GM23338 (cell line): ENCODE measurements around the gene GNAZ. TPM values are rescaled to one million over a fixed set of nuclear protein-coding genes. Genes with fewer than 3 reads are reported as not detected.

Experiments used
- ATAC-seq: fragments of 200-7000 bp; cut with Tn5 transposase; 3 replicates; pipeline ENCODE4 v1.9.1; 2020
- DNase-seq: peaks from one replicate; pipeline ENCODE4 v3.0.0-alpha.2; 2015; ENCODE audit warnings: low spot score
- H2AFZ ChIP-seq: fragments of 200-600 bp; sonication (generic); 2 replicates; pipeline ENCODE4 v1.8.0; 2016; ENCODE audit warnings: antibody characterized with exemption, mild to moderate bottlenecking, moderate library complexity
- H3F3A ChIP-seq: fragments of 200-600 bp; sonication (generic); replicated peaks from 2 replicates; pipeline ENCODE4 v1.8.0; 2017; ENCODE audit warnings: antibody characterized with exemption, mixed run types, low read depth
- H3K27ac ChIP-seq: fragments of 200-600 bp; sonication (generic); 2 replicates; pipeline ENCODE4 v1.6.1; 2016; ENCODE audit warnings: low read depth
- H3K27me3 ChIP-seq: fragments of 200-600 bp; sonication (generic); 2 replicates; pipeline ENCODE4 v1.8.0; 2016; ENCODE audit warnings: mild to moderate bottlenecking, mixed run types, moderate library complexity; ENCODE audit not compliant: insufficient read depth
- H3K36me3 ChIP-seq: fragments of 200-600 bp; sonication (generic); 2 replicates; pipeline ENCODE4 v1.8.0; 2016; ENCODE audit warnings: mild to moderate bottlenecking; ENCODE audit not compliant: insufficient read depth
- H3K4me1 ChIP-seq: fragments of 200-600 bp; sonication (generic); 2 replicates; pipeline ENCODE4 v1.8.0; 2016; ENCODE audit warnings: mild to moderate bottlenecking, moderate library complexity; ENCODE audit not compliant: insufficient read depth
- H3K4me2 ChIP-seq: fragments of 200-600 bp; sonication (generic); 2 replicates; pipeline ENCODE4 v1.7.1; 2017; ENCODE audit warnings: mixed run types
- H3K4me3 ChIP-seq: fragments of 200-600 bp; sonication (generic); 2 replicates; pipeline ENCODE4 v1.6.1; 2016; ENCODE audit warnings: mixed run types
- H3K79me2 ChIP-seq: fragments of 200-600 bp; sonication (generic); replicated peaks from 2 replicates; pipeline ENCODE4 v1.8.0; 2017; ENCODE audit warnings: mild to moderate bottlenecking; ENCODE audit not compliant: insufficient read depth
- H3K9me2 ChIP-seq: fragments of 200-600 bp; sonication (generic); 2 replicates; pipeline ENCODE4 v1.8.0; 2017; ENCODE audit not compliant: insufficient read depth
- H4K20me1 ChIP-seq: fragments of 200-600 bp; sonication (generic); replicated peaks from 2 replicates; pipeline ENCODE4 v1.8.0; 2017; ENCODE audit warnings: mild to moderate bottlenecking; ENCODE audit not compliant: insufficient read depth
- H3K27ac Mint-ChIP-seq: 2 replicates; pipeline ENCODE4 v1.8.0; 2020; ENCODE audit warnings: inconsistent platforms, mild to moderate bottlenecking, moderate library complexity, mixed read lengths
- H3K27me3 Mint-ChIP-seq: 3 replicates; pipeline ENCODE4 v1.8.0; 2022; ENCODE audit warnings: low read depth, mild to moderate bottlenecking, moderate library complexity, mixed read lengths, inconsistent platforms; ENCODE audit not compliant: insufficient read depth, poor library complexity
- H3K36me3 Mint-ChIP-seq: 3 replicates; pipeline ENCODE4 v1.8.0; 2021; ENCODE audit warnings: low read depth, mild to moderate bottlenecking, inconsistent platforms, moderate library complexity, mixed read lengths
- H3K4me1 Mint-ChIP-seq: 3 replicates; pipeline ENCODE4 v1.8.0; 2020; ENCODE audit warnings: mild to moderate bottlenecking, inconsistent platforms, mixed read lengths
- H3K4me3 Mint-ChIP-seq: 3 replicates; pipeline ENCODE4 v1.8.0; 2021; ENCODE audit warnings: moderate library complexity, mild to moderate bottlenecking, inconsistent platforms, mixed read lengths
- H3K9me3 Mint-ChIP-seq: 3 replicates; pipeline ENCODE4 v1.8.0; 2020; ENCODE audit warnings: moderate library complexity, mild to moderate bottlenecking, inconsistent platforms, mixed read lengths
- CREB1 ChIP-seq: fragments of 250-450 bp; sonication (Bioruptor Pico); IDR thresholded peaks from 2 replicates; pipeline ENCODE4 v1.5.0; 2020; ENCODE audit warnings: low read depth, mild to moderate bottlenecking, moderate library complexity
- ETS1 ChIP-seq: IDR thresholded peaks from 2 replicates; pipeline ENCODE4 v1.6.1; 2016; ENCODE audit warnings: antibody characterized with exemption
- EZH2 ChIP-seq: fragments of 200-600 bp; sonication (generic); IDR thresholded peaks from one replicate; pipeline ENCODE4 v1.8.0; 2017; ENCODE audit warnings: antibody characterized with exemption, mild to moderate bottlenecking, low read depth; ENCODE audit not compliant: unreplicated experiment
- EZH2phosphoT487 ChIP-seq: fragments of 200-600 bp; sonication (generic); IDR thresholded peaks from one replicate; pipeline ENCODE4 v1.8.1; 2018; ENCODE audit warnings: antibody characterized with exemption; ENCODE audit not compliant: unreplicated experiment
- JUNB ChIP-seq: IDR thresholded peaks from one replicate; pipeline ENCODE4 v1.6.1; 2016; ENCODE audit warnings: antibody characterized with exemption; ENCODE audit not compliant: unreplicated experiment
- NANOG ChIP-seq: IDR thresholded peaks from 2 replicates; pipeline ENCODE4 v1.6.1; 2016; ENCODE audit warnings: antibody characterized with exemption, borderline replicate concordance
- POLR2AphosphoS5 ChIP-seq: IDR thresholded peaks from 2 replicates; pipeline ENCODE4 v1.6.1; 2016; ENCODE audit warnings: antibody characterized with exemption, low read depth
- REST ChIP-seq: IDR thresholded peaks from one replicate; pipeline ENCODE4 v1.6.1; 2018; ENCODE audit warnings: antibody characterized with exemption; ENCODE audit not compliant: unreplicated experiment
- STAT1 ChIP-seq: IDR thresholded peaks from one replicate; pipeline ENCODE4 v1.6.1; 2016; ENCODE audit warnings: antibody characterized with exemption; ENCODE audit not compliant: unreplicated experiment
- ZNF114 ChIP-seq: fragments of 250-450 bp; sonication (Bioruptor Pico); IDR thresholded peaks from 2 replicates; pipeline ENCODE4 v1.5.0; 2020; ENCODE audit warnings: mild to moderate bottlenecking, moderate library complexity
- ZNF331 ChIP-seq: fragments of 250-450 bp; sonication (Bioruptor Pico); IDR thresholded peaks from 2 replicates; pipeline ENCODE4 v1.5.0; 2020; ENCODE audit warnings: low read depth, mild to moderate bottlenecking, moderate library complexity
- ZNF462 ChIP-seq: fragments of 250-450 bp; sonication (Bioruptor Pico); IDR thresholded peaks from 2 replicates; pipeline ENCODE4 v1.5.0; 2020; ENCODE audit warnings: mild to moderate bottlenecking, moderate library complexity
- polyA plus RNA-seq: library from polyadenylated mRNA; unstranded; fragments of >200 nt; fragmentation: Nextera tagmentation; extraction: Ambion mirVana; gene quantifications from 2 replicates; pipeline ENCODE4 v1.2.1, GENCODE V29; 2016
- total RNA-seq: library from RNA; depleted of rRNA; stranded (reverse); fragments of >200 nt; shearing (Covaris generic); gene quantifications from 2 replicates; pipeline ENCODE4 v1.2.3, GENCODE V29; 2014
- TF ChIP-seq, protein P1 (sequence below), 2 experiments: fragments of 200-600 bp in 1 of 2; sonication (generic) in 1 of 2; conservative IDR thresholded peaks; 2 replicates each; pipeline versions ENCODE4 v1.5.1 to v1.6.1; 2016 to 2017; ENCODE audit warnings: antibody characterized with exemption in 2 of 2, low read depth in 2 of 2, mild to moderate bottlenecking in 2 of 2, moderate library complexity in 1 of 2

GNAZ gene
- total and polyA plus RNA-seq, 2 experiments from 2014 or later = 2.9 to 11.1 TPM

DNA sequence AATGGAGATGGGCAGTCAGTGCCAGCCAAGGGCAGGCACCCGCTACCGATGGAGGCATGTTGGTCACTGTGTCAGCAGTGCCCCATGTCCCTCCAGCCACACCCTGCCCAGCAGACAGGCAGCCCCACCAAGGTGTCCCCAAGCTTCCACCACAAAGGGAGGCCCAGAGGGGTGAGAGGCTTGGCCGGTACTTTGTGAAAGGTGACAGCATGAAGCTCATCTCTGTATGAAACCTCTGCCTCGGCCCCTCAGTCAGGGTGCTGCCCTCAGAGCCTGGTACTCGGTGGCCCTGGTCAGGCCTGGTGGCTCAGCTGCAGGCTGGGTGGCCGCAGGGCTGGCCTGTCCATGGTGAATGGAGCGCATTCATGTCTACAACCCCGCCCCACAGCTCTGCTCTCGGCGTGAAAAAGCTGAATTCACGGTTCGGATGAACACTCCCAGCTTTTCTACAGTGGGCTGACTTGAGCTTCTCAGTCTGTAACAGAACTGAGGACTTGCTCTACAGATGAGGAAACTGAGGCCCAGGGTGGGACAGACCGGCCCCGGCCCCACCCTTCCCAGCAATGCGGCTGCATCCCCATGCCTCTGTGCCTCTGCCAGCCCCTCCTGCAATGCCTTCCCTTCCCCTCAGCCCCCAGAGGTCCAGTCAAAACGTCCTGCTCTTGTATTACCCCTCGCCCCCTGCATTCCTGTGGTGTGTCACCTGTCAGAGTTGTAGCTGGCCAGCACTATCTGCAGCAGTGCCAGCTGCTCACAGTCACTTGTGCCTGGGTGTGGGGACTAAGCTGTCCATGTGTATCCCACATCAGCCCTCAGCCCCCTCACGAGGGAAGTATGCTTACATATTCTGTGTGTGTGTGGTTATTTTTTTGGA lies 43.8 kb downstream of the GNAZ start:
- H3K9me2 ChIP-seq = no peaks in the 10 kb centered on the region
- H3K79me2 ChIP-seq = no peaks in the 10 kb centered on the region
- TF ChIP-seq JUNB (no peak), EZH2 (no peak), STAT1 (no peak), ZNF462 (CRISPR knock-in tag) (no peak), ETS1 (no peak), ZNF114 (CRISPR knock-in tag) (no peak), REST (no peak), NANOG (no peak), POLR2AphosphoS5 (no peak), EZH2phosphoT487 (no peak), CREB1 (CRISPR knock-in tag) (no peak), ZNF331 (no peak)
- TF ChIP-seq, protein P1, sequence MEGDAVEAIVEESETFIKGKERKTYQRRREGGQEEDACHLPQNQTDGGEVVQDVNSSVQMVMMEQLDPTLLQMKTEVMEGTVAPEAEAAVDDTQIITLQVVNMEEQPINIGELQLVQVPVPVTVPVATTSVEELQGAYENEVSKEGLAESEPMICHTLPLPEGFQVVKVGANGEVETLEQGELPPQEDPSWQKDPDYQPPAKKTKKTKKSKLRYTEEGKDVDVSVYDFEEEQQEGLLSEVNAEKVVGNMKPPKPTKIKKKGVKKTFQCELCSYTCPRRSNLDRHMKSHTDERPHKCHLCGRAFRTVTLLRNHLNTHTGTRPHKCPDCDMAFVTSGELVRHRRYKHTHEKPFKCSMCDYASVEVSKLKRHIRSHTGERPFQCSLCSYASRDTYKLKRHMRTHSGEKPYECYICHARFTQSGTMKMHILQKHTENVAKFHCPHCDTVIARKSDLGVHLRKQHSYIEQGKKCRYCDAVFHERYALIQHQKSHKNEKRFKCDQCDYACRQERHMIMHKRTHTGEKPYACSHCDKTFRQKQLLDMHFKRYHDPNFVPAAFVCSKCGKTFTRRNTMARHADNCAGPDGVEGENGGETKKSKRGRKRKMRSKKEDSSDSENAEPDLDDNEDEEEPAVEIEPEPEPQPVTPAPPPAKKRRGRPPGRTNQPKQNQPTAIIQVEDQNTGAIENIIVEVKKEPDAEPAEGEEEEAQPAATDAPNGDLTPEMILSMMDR (conservative IDR thresholded peaks at IDR 0.05; ENCODE audit: low read depth in 2 of 2) = no peak
- no peak overlapping the region for H3K4me2 ChIP-seq
- H3K36me3 Mint-ChIP-seq = no peaks in the 10 kb centered on the region
- H3K4me3 Mint-ChIP-seq = no peak overlapping the region
- H3K4me1 Mint-ChIP-seq = peaks cover 7% of the 10 kb centered on the region
- H3K27ac ChIP-seq = no peak overlapping the region
- no peaks in the 10 kb centered on the region for H3K27me3 ChIP-seq
- H3K27ac Mint-ChIP-seq = no peak overlapping the region
- H2AFZ ChIP-seq = no peak overlapping the region
- no peaks in the 10 kb centered on the region for H3K9me3 Mint-ChIP-seq
- no peaks in the 10 kb centered on the region; the same call in 1 of the 2 replicates for H3K4me1 ChIP-seq
- H3F3A ChIP-seq = no peaks in the 10 kb centered on the region
- H3K36me3 ChIP-seq = no peaks in the 10 kb centered on the region
- ATAC-seq (no peak), DNase-seq (no peak)
- H3K4me3 ChIP-seq = no peak overlapping the region
- H3K27me3 Mint-ChIP-seq = peaks cover 5% of the 10 kb centered on the region
- no peaks in the 10 kb centered on the region for H4K20me1 ChIP-seq
